PFSK-1 (cell line): Measurements from ENCODE around the gene ZXDC.

ENCODE experiments used
- FOXP2 ChIP-seq: optimal IDR thresholded peaks from 2 replicates; pipeline ENCODE3; 2011; ENCODE audit warnings: borderline replicate concordance, control low read depth, inconsistent platforms; ENCODE audit not compliant: insufficient read depth; ENCODE audit errors: extremely low read length, extremely low read depth
- POLR2AphosphoS5 ChIP-seq: IDR thresholded peaks from 2 replicates; pipeline ENCODE4 v1.6.1; 2012; ENCODE audit warnings: low read depth, mild to moderate bottlenecking, control low read depth, low read length, moderate library complexity
- REST ChIP-seq, 2 experiments: IDR thresholded peaks; 2 replicates each; pipeline versions ENCODE4 v1.6.1 to v1.8.0; 2011 to 2012; ENCODE audit warnings: low read depth in 2 of 2, low read length in 2 of 2, control low read depth in 1 of 2, inconsistent platforms in 1 of 2, mild to moderate bottlenecking in 1 of 2, moderate library complexity in 1 of 2; ENCODE audit not compliant: insufficient read depth in 1 of 2
- SIN3A ChIP-seq: IDR thresholded peaks from 2 replicates; pipeline ENCODE4 v1.6.1; 2012; ENCODE audit warnings: mild to moderate bottlenecking, low read length, moderate library complexity, borderline replicate concordance; ENCODE audit not compliant: insufficient read depth
- TAF1 ChIP-seq: IDR thresholded peaks from 2 replicates; pipeline ENCODE4 v1.6.1; 2012; ENCODE audit warnings: low read length, control low read depth, borderline replicate concordance; ENCODE audit not compliant: insufficient read depth

ZXDC gene

GRCh38 chr3:126408099-126408498, 67.6 kb downstream of the ZXDC start:
- TF ChIP-seq FOXP2: no peak
- TF ChIP-seq REST (IDR thresholded peaks at IDR 0.05; ENCODE audit: insufficient read depth in 1 of 2, low read depth in 2 of 2, low read length in 2 of 2): no peak
- no peak for TF ChIP-seq SIN3A
- no peak for TF ChIP-seq POLR2AphosphoS5
- TF ChIP-seq TAF1: no peak

- TF ChIP-seq FOXP2: no peak
- no peak for TF ChIP-seq REST (IDR thresholded peaks at IDR 0.05; ENCODE audit: insufficient read depth in 1 of 2, low read depth in 2 of 2, low read length in 2 of 2)
- no peak for TF ChIP-seq SIN3A
- no peak for TF ChIP-seq POLR2AphosphoS5
- TF ChIP-seq TAF1: no peak
Observed at GRCh38 chr3:126407412-126408044, 68.2 kb downstream of the ZXDC start.

GRCh38 chr3:126406389-126407296, 69.0 kb downstream of the ZXDC start:
- TF ChIP-seq SIN3A: no peak
- no peak for TF ChIP-seq TAF1
- no peak for TF ChIP-seq FOXP2
- no peak for TF ChIP-seq REST (IDR thresholded peaks at IDR 0.05; ENCODE audit: insufficient read depth in 1 of 2, low read depth in 2 of 2, low read length in 2 of 2)
- TF ChIP-seq POLR2AphosphoS5: no peak

- TF ChIP-seq REST (IDR thresholded peaks at IDR 0.05; ENCODE audit: insufficient read depth in 1 of 2, low read depth in 2 of 2, low read length in 2 of 2) (no peak), FOXP2 (no peak), SIN3A (no peak)
Observed at GRCh38 chr3:126402666-126403302, 72.9 kb downstream of the ZXDC start.
